Hindlimb muscle (tissue), 1 donor: Measurements from ENCODE around the gene ZKSCAN8. TPM values are rescaled to one million over a fixed set of nuclear protein-coding genes. Genes with fewer than 3 reads are reported as not detected.

Source experiments
- DNase-seq: peaks from one replicate; pipeline ENCODE4 v3.0.0-alpha.2; 2013
- polyA plus RNA-seq: library from polyadenylated mRNA; unstranded; fragments of 120-200 nt; gene quantifications from one replicate; pipeline ENCODE4 v1.2.1, GENCODE V29; 2013; ENCODE audit not compliant: insufficient read length

Gene ZKSCAN8
- polyA plus RNA-seq, 1 donor = 22.1 TPM

GRCh38 chr6:28207510-28208110 lies 65.9 kb downstream of the ZKSCAN8 start:
- peak; percentile 11 for DNase-seq

- DNase-seq = peak; percentile 15
Measured at GRCh38 chr6:28208111-28208659, 66.5 kb downstream of the ZKSCAN8 start.

Other genes with a start within 250 kb of the ZKSCAN8 start
- not detected for gene OR2B2, start 229.5 kb upstream of the ZKSCAN8 start, polyA plus RNA-seq
- gene OR2B6, start 184.6 kb upstream of the ZKSCAN8 start, polyA plus RNA-seq = not detected
- gene ZNF165, start 61.3 kb upstream of the ZKSCAN8 start, polyA plus RNA-seq = 0.56 TPM
- 4.0 TPM for gene ZSCAN16, start 17.3 kb upstream of the ZKSCAN8 start, polyA plus RNA-seq
- 19.6 TPM for gene ZSCAN9, start 83.4 kb downstream of the ZKSCAN8 start, polyA plus RNA-seq
- gene ZKSCAN4, start 110.4 kb downstream of the ZKSCAN8 start, polyA plus RNA-seq = 6.1 TPM
- gene NKAPL, start 117.4 kb downstream of the ZKSCAN8 start, polyA plus RNA-seq = 1.2 TPM
- gene ZSCAN26, start 125.3 kb downstream of the ZKSCAN8 start, polyA plus RNA-seq = 16.9 TPM
- gene PGBD1, start 139.7 kb downstream of the ZKSCAN8 start, polyA plus RNA-seq = 6.0 TPM
- 6.9 TPM for gene ZSCAN31, start 194.3 kb downstream of the ZKSCAN8 start, polyA plus RNA-seq
- gene ZKSCAN3, start 208.1 kb downstream of the ZKSCAN8 start, polyA plus RNA-seq = 7.7 TPM